IPS-18a (cell line): ENCODE results near the gene POLDIP2.

ENCODE experiments used
- H3K27ac ChIP-seq: one replicate; pipeline ENCODE4 v1.5.1; 2013; ENCODE audit warnings: low read length
- H3K27me3 ChIP-seq: one replicate; pipeline ENCODE4 v1.6.1; 2013; ENCODE audit warnings: mild to moderate bottlenecking, low read length; ENCODE audit not compliant: control insufficient read depth, insufficient read depth
- H3K36me3 ChIP-seq: one replicate; pipeline ENCODE4 v1.6.1; 2013; ENCODE audit warnings: low read depth, low read length; ENCODE audit not compliant: control insufficient read depth
- H3K4me1 ChIP-seq: one replicate; pipeline ENCODE4 v1.6.1; 2013; ENCODE audit warnings: low read depth, low read length; ENCODE audit not compliant: control insufficient read depth
- H3K4me3 ChIP-seq: one replicate; pipeline ENCODE4 v1.5.1; 2013; ENCODE audit warnings: low read length
- H3K9ac ChIP-seq: one replicate; pipeline ENCODE4 v1.6.1; 2013; ENCODE audit warnings: mild to moderate bottlenecking, low read length, moderate library complexity
- H3K9me3 ChIP-seq: one replicate; pipeline ENCODE4 v1.6.1; 2013; ENCODE audit warnings: low read depth, low read length; ENCODE audit not compliant: control insufficient read depth

Gene POLDIP2

GRCh38 chr17:28317966-28318758, 39.2 kb downstream of the POLDIP2 start:
- peak overlapping the region; percentile 94 for H3K9ac ChIP-seq
- peaks cover 14% of the 10 kb centered on the region for H3K4me1 ChIP-seq
- no peak overlapping the region for H3K27ac ChIP-seq
- H3K4me3 ChIP-seq, result peak overlapping the region; percentile 84
- no peaks in the 10 kb centered on the region for H3K9me3 ChIP-seq
- peaks cover 6% of the 10 kb centered on the region for H3K36me3 ChIP-seq
- H3K27me3 ChIP-seq, result no peaks in the 10 kb centered on the region

GRCh38 chr17:28317099-28317965, 40.0 kb downstream of the POLDIP2 start:
- no peaks in the 10 kb centered on the region for H3K9me3 ChIP-seq
- no peaks in the 10 kb centered on the region for H3K27me3 ChIP-seq
- no peaks in the 10 kb centered on the region for H3K36me3 ChIP-seq
- peak overlapping the region; percentile 94 for H3K9ac ChIP-seq
- H3K4me3 ChIP-seq, result peak overlapping the region; percentile 84
- no peak overlapping the region for H3K27ac ChIP-seq
- H3K4me1 ChIP-seq, result peaks cover 11% of the 10 kb centered on the region

GRCh38 chr17:28315846-28316705, 41.3 kb downstream of the POLDIP2 start:
- no peaks in the 10 kb centered on the region for H3K9me3 ChIP-seq
- H3K27ac ChIP-seq, result no peak overlapping the region
- no peaks in the 10 kb centered on the region for H3K36me3 ChIP-seq
- peaks cover 11% of the 10 kb centered on the region for H3K4me1 ChIP-seq
- no peaks in the 10 kb centered on the region for H3K27me3 ChIP-seq
- no peak overlapping the region for H3K4me3 ChIP-seq
- no peak overlapping the region for H3K9ac ChIP-seq

GRCh38 chr17:28313841-28314240, 43.5 kb downstream of the POLDIP2 start:
- Histone ChIP-seq H3K27me3 (no peaks in the 10 kb centered on the region), H3K4me3 (no peak overlapping the region), H3K9me3 (no peaks in the 10 kb centered on the region), H3K27ac (no peak overlapping the region), H3K36me3 (no peaks in the 10 kb centered on the region), H3K9ac (no peak overlapping the region), H3K4me1 (peaks cover 6% of the 10 kb centered on the region)

- no peak overlapping the region for H3K4me3 ChIP-seq
- H3K27me3 ChIP-seq, result no peaks in the 10 kb centered on the region
- H3K9ac ChIP-seq, result no peak overlapping the region
- no peaks in the 10 kb centered on the region for H3K36me3 ChIP-seq
- no peak overlapping the region for H3K27ac ChIP-seq
- no peaks in the 10 kb centered on the region for H3K9me3 ChIP-seq
- H3K4me1 ChIP-seq, result no peaks in the 10 kb centered on the region
Observed at GRCh38 chr17:28306954-28307401, 50.3 kb downstream of the POLDIP2 start.

- Histone ChIP-seq H3K4me3 (no peak overlapping the region), H3K9me3 (no peaks in the 10 kb centered on the region), H3K4me1 (no peaks in the 10 kb centered on the region), H3K27ac (no peak overlapping the region), H3K36me3 (no peaks in the 10 kb centered on the region), H3K27me3 (no peaks in the 10 kb centered on the region), H3K9ac (no peak overlapping the region)
Observed at GRCh38 chr17:28298449-28298848, 58.9 kb downstream of the POLDIP2 start.
